SHP77 (cell line): ENCODE measurements around the gene MYO1E.
"Not testable (repeated sequence)": the region's sequence is repeated elsewhere in the genome, so short reads cannot be mapped to it uniquely, and the experiment has no call there.

Experiments
- DNase-seq, 2 experiments: peaks; one replicate each; lab custom pipeline; 2025; lab: John Stamatoyannopoulos, UW

Gene MYO1E

DNA sequence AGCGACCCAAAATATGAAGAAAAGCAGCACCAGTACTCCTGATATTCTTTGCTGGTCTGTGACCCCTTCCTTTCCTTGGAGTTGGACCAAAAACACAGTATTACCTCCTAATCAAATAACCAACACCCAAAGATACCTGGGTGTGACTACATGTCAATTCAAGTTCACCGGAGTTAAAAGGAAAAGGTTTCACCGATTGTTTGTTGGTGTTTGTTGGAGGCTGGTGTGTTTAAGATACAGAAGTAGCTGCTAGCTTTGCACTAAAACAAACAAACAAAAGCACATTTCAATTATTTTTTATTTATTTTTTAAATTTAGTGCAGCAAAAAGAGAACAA lies 81.5 kb downstream of the MYO1E start:
- DNase-seq = no peak

GRCh38 chr15:59290295-59291212 lies 82.1 kb downstream of the MYO1E start:
- no peak for DNase-seq

DNA sequence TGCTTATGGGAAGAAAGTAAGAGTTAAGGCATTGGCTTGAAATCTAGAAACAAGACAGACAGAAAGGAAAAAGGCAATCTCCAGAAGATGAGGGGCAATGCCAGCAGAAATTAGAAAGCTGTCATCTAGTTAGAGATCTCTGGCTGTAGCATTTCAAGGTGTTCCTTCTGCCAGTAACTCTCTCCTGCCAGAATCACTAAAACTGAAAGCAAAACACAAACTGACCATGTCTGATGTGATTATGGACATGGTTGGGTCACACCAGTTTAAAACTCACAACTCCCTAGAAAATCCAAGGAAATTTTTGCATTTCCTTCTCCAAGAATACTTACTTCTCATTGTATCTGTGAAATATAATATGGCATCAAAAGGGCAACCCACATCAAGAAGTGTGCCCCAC lies 83.1 kb downstream of the MYO1E start:
- no peak for DNase-seq

DNA sequence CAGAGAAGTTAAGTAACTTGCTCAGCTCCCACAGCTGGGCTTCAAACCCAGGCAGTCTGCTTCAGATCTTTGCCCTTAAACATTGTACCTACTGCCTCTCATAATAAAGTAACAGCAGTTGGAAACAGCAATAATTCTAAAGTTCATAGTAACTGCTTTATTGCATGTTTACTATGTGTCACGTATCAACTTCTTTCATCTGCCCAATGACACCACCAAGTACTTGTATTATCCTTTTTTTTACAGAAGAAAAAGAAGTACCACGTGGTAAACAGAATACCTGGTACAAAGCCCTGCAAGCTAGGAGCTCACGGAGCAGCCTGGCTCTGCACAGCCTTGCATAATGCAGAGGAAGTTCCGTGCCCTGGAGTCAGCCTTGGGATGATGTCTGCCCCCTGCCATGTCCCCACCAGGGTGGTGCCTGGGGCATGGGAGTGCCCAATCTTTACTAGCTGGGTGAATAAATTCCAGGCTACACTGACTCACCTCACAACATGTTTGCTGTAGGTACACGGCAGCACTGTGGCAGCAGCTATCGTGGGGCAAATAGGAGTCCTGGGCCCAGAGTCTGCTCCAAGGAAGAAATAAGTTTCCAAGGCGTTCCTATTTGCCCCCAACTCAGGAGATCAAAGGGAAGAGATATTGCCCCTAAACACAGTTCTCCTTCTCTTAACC lies 88.8 kb downstream of the MYO1E start:
- no peak for DNase-seq

DNA sequence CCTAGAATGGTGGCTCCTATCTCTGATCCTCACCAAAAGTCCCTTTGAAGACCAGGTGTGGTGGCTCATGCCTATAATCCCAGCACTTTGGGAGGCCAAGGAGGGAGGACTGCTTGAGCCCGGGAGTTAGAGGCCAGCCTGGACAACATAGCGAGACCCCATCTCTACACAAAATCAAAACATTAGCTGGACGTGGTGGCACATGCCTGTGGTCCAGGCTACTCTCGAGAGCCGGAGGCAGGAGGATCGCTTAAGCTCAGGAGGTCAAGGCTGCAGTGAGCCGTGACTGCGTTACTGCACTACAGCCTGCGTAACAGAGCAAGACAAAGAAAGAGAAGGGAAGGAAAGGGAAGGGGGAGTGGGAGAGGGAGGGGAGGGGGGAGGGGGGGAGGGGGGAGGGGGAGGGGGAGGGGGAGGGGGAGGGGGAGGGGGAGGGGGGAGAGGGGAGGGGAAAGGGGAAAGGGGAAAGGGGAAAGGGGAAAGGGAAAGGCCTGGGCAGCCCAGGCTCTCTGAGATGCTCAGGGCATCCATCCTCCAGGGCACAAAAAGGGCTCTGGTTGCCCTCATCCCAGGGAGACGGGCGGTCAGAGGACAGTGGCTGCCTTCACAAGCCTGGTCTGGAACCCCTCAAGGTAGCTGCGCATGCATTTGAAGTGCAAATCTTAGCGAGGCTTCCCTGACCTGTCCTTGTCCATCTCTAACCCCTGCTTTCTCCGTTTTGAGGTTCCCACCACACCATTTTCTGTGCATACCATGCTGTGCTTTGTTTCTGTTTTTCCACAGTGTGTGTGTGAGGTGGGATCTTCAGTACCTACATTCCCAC lies 89.9 kb downstream of the MYO1E start:
- no peak for DNase-seq

- DNase-seq = no peak
These were observed 91.0 kb downstream of the MYO1E start for GRCh38 chr15:59281699-59282098.

DNA sequence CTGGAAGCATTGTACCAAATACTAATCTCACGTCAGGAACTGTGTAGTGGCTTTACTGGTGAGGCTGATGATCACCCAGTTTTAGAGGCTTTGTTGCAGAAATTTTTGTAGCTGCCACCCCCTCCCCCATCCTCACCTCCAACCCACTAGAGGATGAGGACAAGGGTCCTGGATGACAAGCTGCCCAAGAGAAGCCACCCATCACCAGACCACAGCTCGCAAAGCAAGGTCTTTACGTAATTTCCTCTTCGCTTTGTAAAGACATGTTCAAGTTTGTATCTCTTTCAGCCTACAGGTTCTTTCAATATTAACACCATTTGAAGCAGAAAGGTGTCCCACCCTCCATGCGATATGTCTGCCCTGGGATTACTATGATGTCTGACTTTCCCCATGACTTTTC lies 91.8 kb downstream of the MYO1E start:
- no peak for DNase-seq

DNA sequence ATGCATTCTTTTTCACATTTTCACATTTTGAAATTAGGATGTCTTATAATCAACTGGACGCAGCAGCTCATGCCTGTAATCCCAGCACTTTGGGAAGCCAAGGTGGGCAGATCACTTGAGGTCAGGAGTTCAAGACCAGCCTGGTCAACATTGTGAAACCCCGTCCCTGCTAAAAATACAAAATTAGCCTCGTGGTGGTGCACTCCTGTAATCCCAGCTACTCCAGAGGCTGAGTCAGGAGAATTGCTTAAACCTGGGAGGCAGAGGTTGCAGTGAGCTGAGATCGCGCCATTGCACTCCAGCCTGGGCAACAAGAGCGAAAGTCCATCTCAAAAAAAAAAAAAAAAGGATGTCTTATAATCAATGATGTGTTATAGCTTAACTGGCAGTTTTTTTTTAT lies 92.4 kb downstream of the MYO1E start:
- not testable (repeated sequence) for DNase-seq

GRCh38 chr15:59279023-59279422 lies 93.6 kb downstream of the MYO1E start:
- no peak for DNase-seq

DNA sequence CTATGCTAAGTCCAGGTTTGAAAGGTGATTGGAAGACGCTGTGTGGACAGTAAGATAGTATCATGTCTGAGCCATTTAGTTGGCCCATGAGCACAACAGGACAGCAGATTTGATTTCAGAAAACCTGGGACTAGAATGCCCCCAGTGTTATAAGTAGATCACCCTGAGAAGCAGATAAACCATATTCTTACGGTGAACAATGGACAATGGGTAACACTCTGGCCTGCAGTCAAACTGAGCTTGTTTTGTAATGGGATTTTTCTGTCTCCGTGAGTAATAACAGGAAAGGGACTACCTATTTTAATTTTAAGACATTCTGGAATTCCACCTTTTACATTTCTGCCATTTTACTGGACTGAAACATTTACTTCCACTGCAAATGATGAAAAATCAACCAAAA lies 94.6 kb downstream of the MYO1E start:
- DNase-seq = no peak

GRCh38 chr15:59276225-59277178 lies 96.2 kb downstream of the MYO1E start:
- no peak for DNase-seq

GRCh38 chr15:59274126-59274970 lies 98.3 kb downstream of the MYO1E start:
- no peak for DNase-seq

DNA sequence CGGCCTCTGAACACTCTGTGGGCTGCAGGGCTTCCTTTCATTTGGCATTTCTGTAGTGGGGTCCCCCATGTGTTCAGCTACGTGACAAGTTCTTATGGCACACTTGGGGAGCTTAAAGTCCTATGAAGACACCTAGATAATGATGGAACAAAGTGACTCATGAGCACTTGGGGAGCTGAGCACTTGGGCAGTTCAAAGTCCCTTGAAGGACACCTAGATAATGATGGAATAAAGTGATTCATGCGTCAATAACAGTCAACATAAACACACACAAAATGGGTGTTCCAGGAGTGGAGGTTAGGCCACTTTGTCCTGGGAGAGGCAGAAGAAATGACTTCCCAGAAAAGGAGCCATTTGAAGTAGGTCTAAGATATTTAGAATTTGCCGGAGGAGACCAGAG lies 99.4 kb downstream of the MYO1E start:
- no peak for DNase-seq

- no peak for DNase-seq
These were observed 101.0 kb downstream of the MYO1E start for GRCh38 chr15:59271595-59272201.

DNA sequence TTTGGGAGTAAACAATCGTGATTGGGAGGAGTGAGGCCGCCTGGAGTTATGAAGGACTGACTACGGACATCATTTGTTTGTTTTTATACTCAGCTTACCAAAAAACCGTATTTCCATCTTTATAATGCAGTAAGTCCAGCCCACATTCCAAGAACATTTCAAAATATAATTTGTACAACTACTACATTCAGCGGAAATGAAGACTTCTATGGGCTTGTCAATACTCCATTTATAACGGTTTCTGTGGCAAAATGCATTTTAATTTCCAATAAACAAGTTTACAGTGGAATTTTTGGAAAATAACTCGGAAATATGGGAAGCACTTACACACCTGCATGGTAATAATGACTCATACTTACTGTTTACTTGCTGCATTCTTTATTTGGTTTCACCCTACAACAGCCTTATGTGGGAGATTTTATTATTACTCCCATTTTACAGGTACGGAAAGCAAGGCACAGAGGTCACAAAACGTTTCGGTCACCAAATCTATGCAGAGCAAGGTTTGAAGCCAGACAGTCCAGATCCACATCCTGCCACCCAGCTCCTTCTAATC lies 103.7 kb downstream of the MYO1E start:
- DNase-seq = no peak

DNA sequence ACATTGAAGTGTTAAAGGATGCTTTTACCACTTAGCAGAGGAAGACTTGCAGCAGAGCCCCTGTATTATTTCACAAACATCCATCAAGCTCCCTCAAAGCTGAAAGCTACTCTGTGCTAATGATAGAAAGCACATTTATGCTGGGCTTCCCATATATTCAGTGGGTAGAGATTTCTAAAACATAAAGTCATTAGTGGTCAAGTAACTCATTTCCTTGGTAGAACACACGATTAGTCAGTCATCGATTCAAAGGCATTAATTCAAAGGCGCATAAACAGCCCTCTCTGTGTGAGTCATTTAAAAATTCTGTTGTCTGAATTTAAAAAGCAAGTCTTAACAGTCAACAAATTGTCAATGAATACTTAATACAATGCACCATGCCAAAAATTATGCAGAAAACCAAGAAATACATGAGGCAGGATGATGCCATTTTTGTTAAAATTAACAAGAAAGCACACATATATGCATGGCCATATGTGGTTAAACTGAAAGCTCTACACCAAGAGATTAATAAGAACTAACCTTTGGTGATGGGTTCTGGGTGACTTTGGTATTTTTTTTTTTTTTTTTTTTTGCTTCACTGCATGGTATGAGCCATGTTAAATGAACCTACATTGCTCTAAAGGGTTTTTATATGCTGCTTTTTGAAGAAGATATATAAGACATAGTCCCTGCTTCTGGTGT lies 104.4 kb downstream of the MYO1E start:
- DNase-seq = no peak

- no peak for DNase-seq
These were observed 106.6 kb downstream of the MYO1E start for GRCh38 chr15:59266028-59266427.

DNA sequence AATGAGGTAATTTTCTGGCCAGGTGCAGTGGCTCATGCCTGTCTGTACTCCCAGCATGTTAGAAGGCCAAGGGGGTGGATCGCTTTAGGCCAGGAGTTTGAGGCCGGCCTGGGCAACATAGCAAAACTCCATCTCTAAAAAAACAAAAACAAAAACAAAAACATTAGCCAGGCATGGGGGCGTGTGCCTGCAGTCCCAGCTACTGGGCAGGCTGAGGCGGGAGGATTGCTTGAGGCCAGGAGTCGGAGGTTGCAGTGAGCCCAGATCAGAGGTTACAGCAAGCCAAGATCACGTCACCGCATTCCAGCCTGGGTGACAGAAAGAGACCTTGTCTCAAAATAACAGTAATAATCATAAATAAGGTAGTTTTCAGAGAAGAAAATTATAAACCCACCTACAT lies 110.4 kb downstream of the MYO1E start:
- DNase-seq = no peak

DNA sequence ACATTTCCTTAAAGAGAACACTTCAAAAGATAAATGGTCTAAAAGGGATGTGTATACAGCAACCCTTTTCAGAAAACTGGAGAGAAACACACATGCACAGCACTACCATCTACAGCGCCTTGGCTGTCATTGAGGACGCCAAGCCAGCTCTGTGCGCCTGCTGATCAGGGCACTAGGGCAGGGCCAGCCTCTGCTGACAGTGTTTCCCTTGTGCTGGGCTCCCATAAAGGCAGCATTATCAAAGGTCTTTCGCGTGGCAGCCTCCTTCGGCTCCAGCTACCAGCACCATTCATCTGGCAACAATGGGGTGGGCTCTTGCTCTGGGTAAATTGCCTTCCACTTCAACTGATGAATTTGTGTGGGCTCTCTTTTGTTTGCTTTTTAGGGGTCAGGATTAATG lies 112.6 kb downstream of the MYO1E start:
- no peak for DNase-seq
